DOHH2 (cell line): Measurements from ENCODE around the gene MCF2L2.

Experiments used
- H3F3A ChIP-seq: fragments of 200-600 bp; sonication (generic), shearing (Covaris generic); 2 replicates; pipeline ENCODE4 v1.6.0; 2016; ENCODE audit warnings: antibody characterized with exemption, mild to moderate bottlenecking; ENCODE audit not compliant: control insufficient read depth, insufficient read depth
- H3K27ac ChIP-seq: fragments of 200-600 bp; sonication (generic); 2 replicates; pipeline ENCODE4 v1.5.1; 2014; ENCODE audit warnings: low read depth, mild to moderate bottlenecking, low read length, moderate library complexity
- H3K27me3 ChIP-seq: fragments of 200-600 bp; sonication (generic); 2 replicates; pipeline ENCODE4 v1.6.1; 2014; ENCODE audit warnings: mild to moderate bottlenecking, low read length, mixed read lengths; ENCODE audit not compliant: control insufficient read depth
- H3K36me3 ChIP-seq: fragments of 200-600 bp; sonication (generic); 2 replicates; pipeline ENCODE4 v1.6.1; 2014; ENCODE audit warnings: mild to moderate bottlenecking, low read length, moderate library complexity, mixed read lengths; ENCODE audit not compliant: control insufficient read depth
- H3K4me1 ChIP-seq: fragments of 200-600 bp; sonication (generic); 2 replicates; pipeline ENCODE4 v1.6.1; 2014; ENCODE audit warnings: mild to moderate bottlenecking, low read length, mixed read lengths; ENCODE audit not compliant: control insufficient read depth
- H3K4me2 ChIP-seq: fragments of 200-600 bp; sonication (generic); 2 replicates; pipeline ENCODE4 v1.6.0; 2014; ENCODE audit warnings: mild to moderate bottlenecking, low read length, moderate library complexity
- H3K4me3 ChIP-seq: fragments of 200-600 bp; sonication (generic); 2 replicates; pipeline ENCODE4 v1.5.1; 2014; ENCODE audit warnings: mild to moderate bottlenecking, low read length, mixed read lengths
- H3K79me2 ChIP-seq: fragments of 200-600 bp; sonication (generic); 2 replicates; pipeline ENCODE4 v1.6.1; 2014; ENCODE audit warnings: mild to moderate bottlenecking, low read length, mixed read lengths; ENCODE audit not compliant: control insufficient read depth
- H3K9me2 ChIP-seq: fragments of 200-600 bp; sonication (generic); replicated peaks from 2 replicates; pipeline ENCODE4 v1.6.1; 2014; ENCODE audit warnings: mild to moderate bottlenecking, low read length, mixed read lengths; ENCODE audit not compliant: control insufficient read depth
- H3K9me3 ChIP-seq: fragments of 200-600 bp; sonication (generic); 2 replicates; pipeline ENCODE4 v1.6.1; 2014; ENCODE audit warnings: antibody characterized with exemption, low read length, mixed read lengths; ENCODE audit not compliant: control insufficient read depth, insufficient read depth
- H4K20me1 ChIP-seq: fragments of 200-600 bp; sonication (generic); 2 replicates; pipeline ENCODE4 v1.6.0; 2014; ENCODE audit warnings: low read depth, mild to moderate bottlenecking, antibody characterized with exemption, low read length, moderate library complexity; ENCODE audit not compliant: control insufficient read depth, insufficient read depth
- EZH2phosphoT487 ChIP-seq: fragments of 200-600 bp; sonication (generic); IDR thresholded peaks from 2 replicates; pipeline ENCODE4 v1.6.1; 2017; ENCODE audit warnings: borderline replicate concordance, mild to moderate bottlenecking, antibody characterized with exemption, low read length, moderate library complexity, mixed read lengths
- TF ChIP-seq, protein P1 (sequence below): fragments of 200-600 bp; sonication (generic); IDR thresholded peaks from one replicate; pipeline ENCODE4 v1.5.1; 2014; ENCODE audit warnings: antibody characterized with exemption, mild to moderate bottlenecking, low read depth, low read length; ENCODE audit not compliant: poor library complexity, severe bottlenecking

The MCF2L2 gene

DNA sequence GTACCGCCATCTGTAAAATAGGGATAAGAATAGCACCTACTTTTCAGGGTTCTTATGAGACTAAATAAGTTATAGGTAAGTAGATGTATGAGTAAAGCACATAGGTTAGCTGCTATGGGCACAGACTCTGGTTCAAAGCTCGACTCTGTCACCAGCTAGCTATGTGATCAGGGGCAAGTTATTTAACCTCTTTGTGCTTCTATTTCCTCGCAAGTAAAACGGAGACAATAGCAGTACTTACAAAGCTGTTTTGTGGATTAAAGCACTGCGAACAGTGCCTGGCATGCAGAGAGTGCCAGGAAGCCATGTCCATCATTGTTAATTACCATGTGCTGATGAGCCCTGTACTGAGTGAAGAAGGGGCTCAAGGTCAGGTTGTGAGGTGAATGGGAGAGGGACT lies 267.8 kb downstream of the MCF2L2 start:
- Histone ChIP-seq H3K79me2 (no peaks in the 10 kb centered on the region), H3K9me2 (no peaks in the 10 kb centered on the region), H3K4me2 (no peak overlapping the region), H4K20me1 (peaks cover 4% of the 10 kb centered on the region; the same call in 1 of the 2 replicates), H3K36me3 (no peaks in the 10 kb centered on the region), H3K27ac (no peak overlapping the region), H3K4me3 (no peak overlapping the region), H3F3A (no peaks in the 10 kb centered on the region), H3K4me1 (peaks cover 20% of the 10 kb centered on the region), H3K9me3 (0 out of 2 replicates have a peak, but pooled peaks cover 3% of the 10 kb centered on the region), H3K27me3 (peaks cover 67% of the 10 kb centered on the region)
- TF ChIP-seq EZH2phosphoT487, result no peak
- TF ChIP-seq, protein P1, sequence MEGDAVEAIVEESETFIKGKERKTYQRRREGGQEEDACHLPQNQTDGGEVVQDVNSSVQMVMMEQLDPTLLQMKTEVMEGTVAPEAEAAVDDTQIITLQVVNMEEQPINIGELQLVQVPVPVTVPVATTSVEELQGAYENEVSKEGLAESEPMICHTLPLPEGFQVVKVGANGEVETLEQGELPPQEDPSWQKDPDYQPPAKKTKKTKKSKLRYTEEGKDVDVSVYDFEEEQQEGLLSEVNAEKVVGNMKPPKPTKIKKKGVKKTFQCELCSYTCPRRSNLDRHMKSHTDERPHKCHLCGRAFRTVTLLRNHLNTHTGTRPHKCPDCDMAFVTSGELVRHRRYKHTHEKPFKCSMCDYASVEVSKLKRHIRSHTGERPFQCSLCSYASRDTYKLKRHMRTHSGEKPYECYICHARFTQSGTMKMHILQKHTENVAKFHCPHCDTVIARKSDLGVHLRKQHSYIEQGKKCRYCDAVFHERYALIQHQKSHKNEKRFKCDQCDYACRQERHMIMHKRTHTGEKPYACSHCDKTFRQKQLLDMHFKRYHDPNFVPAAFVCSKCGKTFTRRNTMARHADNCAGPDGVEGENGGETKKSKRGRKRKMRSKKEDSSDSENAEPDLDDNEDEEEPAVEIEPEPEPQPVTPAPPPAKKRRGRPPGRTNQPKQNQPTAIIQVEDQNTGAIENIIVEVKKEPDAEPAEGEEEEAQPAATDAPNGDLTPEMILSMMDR, result no peak

DNA sequence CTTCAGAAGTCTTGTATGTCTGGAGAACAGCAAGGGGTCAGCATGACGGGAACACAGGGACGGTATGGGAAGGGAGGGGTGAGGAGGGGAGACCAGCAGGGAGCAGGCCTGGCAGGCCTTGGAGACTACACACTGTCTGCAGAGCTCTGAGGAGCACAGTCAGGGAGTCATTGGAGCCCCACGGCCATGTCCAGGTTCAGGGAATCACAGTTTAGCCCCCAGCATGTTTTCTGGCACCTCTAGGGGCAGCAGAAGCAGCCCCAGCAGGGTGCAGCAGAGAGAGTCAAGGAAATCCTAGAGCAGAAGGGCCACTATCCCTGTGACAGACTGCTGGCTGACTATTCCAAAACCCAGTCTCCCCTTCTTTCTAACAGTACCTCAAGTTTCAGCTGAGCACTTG lies 269.1 kb downstream of the MCF2L2 start:
- Histone ChIP-seq H3K9me3 (0 out of 2 replicates have a peak, but pooled peaks cover 3% of the 10 kb centered on the region), H3K9me2 (no peaks in the 10 kb centered on the region), H3K27me3 (peaks cover 70% of the 10 kb centered on the region), H3K4me3 (no peak overlapping the region), H3K27ac (no peak overlapping the region), H4K20me1 (peaks cover 4% of the 10 kb centered on the region; the same call in 1 of the 2 replicates), H3K4me2 (no peak overlapping the region), H3K36me3 (no peaks in the 10 kb centered on the region), H3F3A (no peaks in the 10 kb centered on the region), H3K4me1 (peaks cover 20% of the 10 kb centered on the region), H3K79me2 (no peaks in the 10 kb centered on the region)
- TF ChIP-seq EZH2phosphoT487, result no peak
- TF ChIP-seq, protein P1, result peak; percentile 68

DNA sequence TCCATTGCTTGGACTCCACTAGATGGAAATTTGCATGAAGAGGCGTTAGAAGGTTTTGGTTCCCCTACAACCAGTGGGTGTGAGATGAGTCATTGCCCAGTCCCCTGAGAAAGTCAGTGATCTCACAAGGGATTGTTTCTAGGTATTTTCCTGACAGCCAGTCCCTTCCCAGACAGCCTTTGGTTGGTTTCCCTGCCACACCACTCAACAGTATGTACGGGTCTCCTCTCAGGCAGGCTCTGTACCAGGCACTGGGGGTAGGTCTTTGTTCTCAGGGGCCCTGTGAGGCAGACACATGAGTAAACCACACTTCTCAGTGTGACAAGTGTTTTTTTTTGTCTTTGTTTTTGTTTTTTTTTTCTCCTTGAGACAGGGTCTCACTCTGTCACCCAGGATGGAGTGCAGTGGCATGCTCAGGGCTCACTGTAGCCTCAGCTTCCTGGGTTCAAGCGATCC lies 269.8 kb downstream of the MCF2L2 start:
- Histone ChIP-seq H3K4me3 (no peak overlapping the region), H3K36me3 (no peaks in the 10 kb centered on the region), H3K4me2 (no peak overlapping the region), H3K4me1 (peaks cover 20% of the 10 kb centered on the region), H3K9me2 (no peaks in the 10 kb centered on the region), H3K27me3 (peaks cover 73% of the 10 kb centered on the region), H3K79me2 (no peaks in the 10 kb centered on the region), H3F3A (no peaks in the 10 kb centered on the region), H4K20me1 (peaks cover 4% of the 10 kb centered on the region; the same call in 1 of the 2 replicates), H3K9me3 (0 out of 2 replicates have a peak, but pooled peaks cover 3% of the 10 kb centered on the region), H3K27ac (no peak overlapping the region)
- TF ChIP-seq, protein P1, result no peak
- no peak for TF ChIP-seq EZH2phosphoT487
